Skin of body (tissue), 2 donors: ENCODE measurements around the gene ZBTB49. TPM values are rescaled to one million over a fixed set of nuclear protein-coding genes. Genes with fewer than 3 reads are reported as not detected.

Source experiments
- DNase-seq: peaks from one replicate; lab custom pipeline; 2025; lab: John Stamatoyannopoulos, UW
- total RNA-seq: library from RNA; depleted of rRNA; stranded (reverse); fragments of >200 nt; gene quantifications from one replicate; pipeline ENCODE4 v1.2.3, GENCODE V29; 2014

ZBTB49 gene
- total RNA-seq, 1 donor from 2014 or later = 4.6 TPM

DNA sequence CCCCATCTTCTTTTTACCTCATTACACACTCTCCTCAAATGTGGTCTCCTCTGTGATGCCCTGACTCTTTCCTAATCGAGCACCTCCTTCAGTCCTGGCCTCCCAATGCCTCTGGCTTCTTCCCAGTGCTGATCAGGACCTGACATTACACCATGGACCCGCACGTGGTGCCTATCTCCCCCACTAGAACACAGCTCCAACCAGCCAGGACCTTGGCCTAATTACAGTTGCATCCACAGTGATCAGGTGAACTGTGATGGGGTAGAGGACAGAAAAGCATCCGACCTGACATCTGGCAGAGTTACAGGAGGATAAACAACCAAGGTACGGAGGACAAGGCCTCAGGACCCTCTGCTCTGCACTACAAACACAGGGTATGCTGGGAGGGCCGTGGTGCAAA is 12.5 kb upstream of the ZBTB49 start:
- no peak for DNase-seq

DNA sequence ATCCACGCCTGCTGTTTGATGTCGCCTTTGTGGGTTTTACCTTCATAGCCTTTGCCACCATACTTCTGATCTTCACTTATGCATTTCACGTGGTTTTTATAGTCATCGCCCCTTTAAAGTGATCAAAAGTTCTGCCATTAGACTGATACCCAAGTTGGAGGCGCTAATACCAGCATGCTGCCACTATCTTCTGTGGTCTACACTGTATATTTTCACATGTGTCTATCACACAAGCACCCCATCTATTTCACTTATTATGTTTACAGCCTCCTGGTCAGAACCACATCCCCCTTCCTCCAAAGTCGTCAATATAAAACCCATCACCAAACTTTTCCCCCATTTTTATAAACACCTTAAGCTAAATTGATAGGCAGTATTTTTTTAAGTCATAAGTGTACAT is 8.3 kb upstream of the ZBTB49 start:
- no peak for DNase-seq

DNA sequence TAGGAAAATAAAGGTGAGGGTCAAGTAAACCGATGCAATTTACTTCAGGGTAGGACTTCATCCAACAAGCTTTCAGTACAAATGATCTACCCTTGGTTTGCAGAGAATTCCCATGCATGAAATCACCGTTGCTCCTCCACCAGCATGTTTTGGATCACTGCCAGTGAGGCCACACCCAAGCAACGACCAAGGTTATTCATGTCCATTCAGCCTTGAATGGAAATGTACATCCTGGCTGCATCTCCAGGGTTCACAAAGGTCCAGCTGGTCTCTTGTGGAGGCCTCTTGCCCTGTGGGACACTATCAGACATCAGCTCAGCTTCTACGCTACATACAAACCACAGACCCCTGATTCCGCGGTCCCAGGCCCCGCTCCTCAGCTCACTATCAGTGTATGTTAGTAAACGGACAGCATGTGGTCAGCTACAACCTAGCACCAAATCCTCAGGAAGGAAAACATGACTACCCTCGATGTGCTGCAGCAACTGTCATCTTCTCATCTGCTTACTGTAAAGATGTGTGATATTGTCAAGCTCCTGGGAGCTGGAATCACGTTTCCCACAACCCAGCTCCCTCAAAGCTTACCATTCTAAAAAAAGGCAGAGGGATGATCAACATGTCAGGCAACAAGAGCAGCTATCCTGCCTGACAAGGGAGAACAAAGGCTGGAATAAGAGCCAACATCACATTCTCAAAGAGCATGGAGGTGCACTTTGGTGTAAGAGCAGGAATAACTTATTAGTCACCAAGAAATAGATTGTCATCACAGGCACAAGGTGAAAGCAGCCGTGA is 5.0 kb upstream of the ZBTB49 start:
- DNase-seq = no peak

DNA sequence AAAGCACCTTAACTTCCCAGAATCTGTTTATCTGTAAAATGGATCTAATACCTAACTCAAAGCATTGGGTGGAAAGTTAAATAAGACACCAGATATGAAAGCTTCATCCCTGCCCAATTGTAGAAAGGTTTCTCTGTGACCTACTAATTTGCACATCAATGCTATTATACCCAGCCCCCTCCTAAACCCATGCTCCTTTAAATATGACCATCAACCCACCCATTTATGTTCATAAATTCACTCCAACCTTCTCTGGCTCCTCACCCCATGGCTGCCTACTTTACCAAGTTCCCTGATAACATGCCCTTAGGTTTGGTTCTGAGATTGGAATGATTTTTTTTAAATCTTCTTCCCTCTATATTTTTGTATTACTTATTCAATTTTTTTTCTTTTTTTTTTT is 2.0 kb upstream of the ZBTB49 start:
- DNase-seq = no peak

DNA sequence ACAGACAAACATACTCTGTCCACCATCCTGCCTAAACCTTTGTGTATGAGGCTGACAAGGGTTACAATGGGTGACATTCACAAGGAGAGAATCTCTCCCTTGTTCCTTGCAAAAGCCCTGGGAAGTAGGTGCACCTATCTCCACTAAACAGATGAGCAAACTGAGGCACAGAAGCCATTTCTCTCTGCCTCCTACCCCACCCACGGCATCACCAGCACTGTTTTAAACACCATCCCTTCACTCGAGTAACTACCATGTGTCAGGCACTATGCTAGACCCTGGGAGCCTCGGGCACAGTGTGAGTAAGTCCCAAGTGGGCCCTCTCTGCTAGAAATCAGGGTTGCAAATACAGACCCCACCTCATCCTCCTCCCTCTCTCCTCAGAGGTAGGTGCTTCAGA is 996 bp upstream of the ZBTB49 start:
- no peak for DNase-seq

DNA sequence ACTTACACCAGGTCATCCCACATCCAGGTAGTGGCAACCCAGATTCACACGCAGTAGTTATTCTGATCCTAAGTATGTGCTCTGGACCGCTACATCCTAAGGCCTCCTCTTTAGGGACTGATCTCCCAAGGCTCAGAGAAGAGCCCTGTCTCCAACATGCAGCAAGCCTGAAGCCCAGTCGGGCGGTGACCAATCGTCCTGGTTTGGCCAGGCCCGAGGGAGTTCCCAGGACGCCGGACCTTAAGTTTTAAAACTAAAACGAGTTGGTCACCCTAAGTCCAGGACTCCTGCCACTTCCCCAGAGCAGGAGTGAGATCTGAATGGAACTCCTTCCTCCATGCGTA is 482 bp upstream of the ZBTB49 start:
- no peak for DNase-seq

DNA sequence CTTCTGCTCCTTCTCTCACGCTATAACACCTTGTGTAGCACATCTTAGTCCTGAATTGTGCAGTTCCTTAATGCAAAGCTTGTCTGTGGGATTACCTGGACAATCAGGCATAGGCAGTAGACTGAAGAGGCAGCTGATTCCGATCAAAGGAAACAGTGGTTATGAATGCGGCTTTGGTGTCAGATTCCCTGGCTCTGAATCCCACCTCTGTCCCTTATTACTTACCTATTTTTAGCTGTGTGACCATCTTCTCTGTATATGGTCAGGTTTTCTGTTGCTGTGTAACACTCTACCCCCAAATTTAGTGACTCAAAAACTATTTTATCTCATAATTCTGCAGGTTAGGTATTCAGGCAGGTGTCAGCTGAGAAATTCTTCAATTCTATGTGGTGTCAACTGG is 3.2 kb downstream of the ZBTB49 start:
- no peak for DNase-seq

DNA sequence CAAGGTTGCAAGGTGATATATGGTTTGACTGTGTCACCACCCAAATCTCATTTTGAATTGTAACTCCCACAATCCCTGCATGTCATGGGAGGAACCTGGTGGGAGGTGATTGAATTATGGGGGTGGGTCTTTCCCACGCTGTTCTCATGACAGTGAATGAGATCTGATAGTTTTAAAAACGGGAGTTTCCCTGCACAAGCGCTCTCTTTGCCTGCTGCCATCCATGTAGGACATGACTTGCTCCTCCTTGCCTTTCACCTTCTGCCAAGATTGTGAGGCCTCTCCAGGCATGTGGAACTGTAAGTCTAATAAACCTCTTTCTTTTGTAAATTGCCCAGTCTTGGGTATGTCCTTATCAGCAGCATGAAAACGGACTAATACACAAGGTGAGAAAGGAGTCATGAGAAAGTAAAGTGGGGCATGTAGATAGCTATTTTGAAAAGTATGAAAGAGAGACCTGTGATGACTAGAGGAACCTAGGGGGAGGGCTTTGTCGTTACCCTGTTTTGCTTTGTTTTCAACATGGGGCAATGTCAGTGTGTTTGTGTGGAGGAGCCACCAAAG is 6.3 kb downstream of the ZBTB49 start:
- DNase-seq = no peak

DNA sequence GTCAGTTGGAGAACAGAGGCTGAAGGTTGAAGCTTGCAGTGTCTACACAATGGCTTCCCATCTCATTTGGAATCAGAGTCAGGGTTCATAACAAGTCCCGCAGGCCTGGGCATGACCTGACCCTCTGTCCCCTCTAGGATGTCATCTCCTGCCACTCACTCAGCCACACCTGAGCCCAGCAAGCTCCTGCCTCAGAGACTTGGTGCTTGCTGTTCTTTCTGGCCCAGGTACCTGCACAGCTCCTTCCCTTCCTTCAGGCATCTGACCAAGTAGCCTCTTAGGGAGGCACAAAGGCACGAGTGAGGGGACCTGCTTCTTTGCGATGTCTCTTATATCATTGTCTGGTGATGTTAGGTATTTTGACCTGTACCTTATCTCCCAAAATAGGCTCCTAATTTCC is 9.0 kb downstream of the ZBTB49 start:
- no peak for DNase-seq

DNA sequence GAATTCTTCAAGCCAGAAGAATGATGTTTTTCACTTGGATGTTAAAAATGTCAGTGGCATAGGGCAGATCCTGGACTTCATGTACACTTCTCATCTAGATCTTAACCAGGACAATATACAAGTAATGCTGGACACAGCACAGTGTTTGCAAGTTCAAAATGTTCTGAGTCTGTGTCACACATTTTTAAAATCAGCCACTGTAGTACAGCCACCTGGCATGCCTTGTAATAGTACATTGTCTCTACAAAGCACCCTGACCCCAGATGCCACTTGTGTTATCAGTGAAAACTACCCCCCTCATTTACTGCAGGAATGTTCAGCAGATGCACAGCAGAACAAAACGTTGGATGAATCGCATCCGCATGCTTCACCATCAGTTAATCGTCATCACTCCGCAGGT is 11.9 kb downstream of the ZBTB49 start:
- DNase-seq = no peak

DNA sequence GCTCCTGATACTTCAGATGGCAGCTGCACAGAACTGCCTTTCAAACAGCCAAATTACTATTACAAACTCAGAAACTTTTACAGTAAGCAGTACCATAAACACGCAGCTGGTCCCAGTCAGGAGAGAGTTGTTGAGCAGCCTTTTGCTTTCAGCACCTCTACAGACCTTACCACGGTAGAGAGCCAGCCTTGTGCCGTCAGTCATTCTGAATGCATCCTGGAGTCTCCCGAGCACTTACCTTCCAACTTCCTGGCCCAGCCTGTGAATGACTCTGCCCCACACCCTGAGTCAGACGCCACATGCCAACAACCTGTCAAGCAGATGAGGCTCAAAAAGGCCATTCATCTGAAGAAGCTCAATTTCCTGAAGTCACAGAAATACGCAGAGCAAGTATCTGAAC is 12.4 kb downstream of the ZBTB49 start:
- DNase-seq = no peak

DNA sequence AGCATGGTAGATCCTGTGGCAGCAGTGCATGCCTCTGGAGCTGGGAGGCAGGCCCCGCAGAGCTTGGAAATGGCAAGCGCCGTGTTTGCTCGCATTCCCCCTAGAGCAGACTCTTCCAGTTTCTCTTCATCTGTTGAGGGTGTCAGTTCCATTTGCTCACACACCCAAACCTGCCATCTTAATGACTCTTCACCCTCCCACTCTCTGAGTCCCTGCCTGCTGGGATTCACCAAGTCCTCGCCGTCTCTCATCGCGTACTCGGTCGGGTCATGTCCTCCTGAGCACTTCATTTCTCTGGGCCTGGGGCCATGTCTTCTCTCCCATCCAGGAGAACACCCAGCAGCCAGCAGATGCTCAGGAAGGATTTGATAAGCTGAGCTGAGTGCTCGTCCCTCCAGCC is 16.9 kb downstream of the ZBTB49 start:
- no peak for DNase-seq

DNA sequence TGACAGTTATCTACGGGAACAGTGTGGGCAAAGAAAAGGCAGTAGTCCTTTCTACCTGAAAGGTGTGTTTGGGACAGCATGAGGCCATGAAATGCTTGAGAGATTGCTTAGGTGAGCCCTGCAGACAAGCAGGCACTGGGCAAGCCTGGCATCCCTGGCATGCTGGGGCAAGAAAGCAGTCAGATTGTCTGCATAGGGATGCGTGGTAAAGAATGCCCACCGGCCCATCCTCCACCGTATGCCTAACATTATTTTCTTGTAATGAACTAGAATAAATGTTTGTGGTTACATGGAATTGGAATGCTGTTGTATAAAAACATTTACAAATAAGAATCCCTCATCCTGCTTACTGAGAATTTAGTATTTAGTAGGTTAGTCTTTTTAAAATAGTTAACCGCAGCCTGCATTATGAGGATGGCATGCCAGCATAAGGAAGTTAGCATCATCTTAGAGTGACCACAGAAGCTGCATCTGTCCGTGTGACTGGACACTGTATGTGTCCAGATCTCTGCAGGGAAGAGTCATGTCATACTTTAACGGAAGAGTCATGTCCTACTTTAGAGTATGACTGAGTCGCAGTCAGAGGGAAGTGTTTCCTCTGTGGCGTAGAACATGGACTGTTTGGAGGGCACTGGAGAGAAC is 18.9 kb downstream of the ZBTB49 start:
- no peak for DNase-seq

DNA sequence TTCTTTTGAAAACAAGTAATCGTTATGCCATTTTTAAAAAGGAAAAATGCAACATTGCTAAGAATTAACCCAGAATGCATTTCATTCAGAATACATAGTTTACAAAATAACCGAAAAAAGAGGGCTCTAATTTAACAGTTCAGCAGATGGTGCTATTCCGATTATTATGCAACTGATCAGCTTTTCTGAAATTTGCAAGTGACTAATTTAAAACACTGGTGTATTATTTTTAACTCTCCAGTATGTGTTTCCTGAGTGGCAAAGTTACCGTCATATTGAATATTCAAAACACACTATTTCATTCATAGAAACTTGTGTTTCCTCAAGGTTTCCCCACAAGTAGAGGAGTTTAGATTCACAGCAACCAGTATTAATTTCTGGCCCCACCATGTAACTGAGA is 21.1 kb downstream of the ZBTB49 start:
- no peak for DNase-seq

DNA sequence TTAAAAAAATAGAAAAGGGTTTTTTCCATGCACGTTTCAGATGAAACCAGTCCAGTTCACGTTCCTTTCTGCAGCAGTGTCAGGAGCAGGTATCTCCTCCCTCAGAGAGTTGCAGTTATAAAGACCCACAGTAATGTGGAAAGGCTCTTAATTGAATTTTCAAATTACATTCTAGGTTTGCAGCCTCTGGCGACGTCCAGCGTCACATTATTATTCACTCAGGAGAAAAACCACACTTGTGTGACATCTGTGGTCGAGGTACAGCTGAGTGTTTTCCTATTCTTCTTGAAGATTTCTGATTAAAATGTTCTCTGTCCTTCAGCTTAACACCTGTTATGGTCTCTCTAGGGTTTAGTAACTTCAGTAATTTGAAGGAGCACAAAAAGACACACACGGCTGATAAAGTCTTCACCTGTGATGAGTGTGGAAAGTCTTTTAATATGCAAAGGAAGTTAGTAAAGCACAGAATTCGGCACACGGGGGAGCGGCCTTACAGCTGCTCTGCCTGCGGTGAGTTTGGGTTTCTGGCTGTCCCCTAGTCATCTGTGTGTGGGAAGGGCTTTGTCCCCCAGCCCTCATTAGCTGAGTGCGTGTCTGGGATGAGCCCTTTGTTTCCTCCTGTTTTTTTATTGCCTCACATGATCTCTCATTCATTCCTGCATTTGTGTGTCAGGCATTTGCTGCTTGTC is 25.6 kb downstream of the ZBTB49 start:
- no peak for DNase-seq

DNA sequence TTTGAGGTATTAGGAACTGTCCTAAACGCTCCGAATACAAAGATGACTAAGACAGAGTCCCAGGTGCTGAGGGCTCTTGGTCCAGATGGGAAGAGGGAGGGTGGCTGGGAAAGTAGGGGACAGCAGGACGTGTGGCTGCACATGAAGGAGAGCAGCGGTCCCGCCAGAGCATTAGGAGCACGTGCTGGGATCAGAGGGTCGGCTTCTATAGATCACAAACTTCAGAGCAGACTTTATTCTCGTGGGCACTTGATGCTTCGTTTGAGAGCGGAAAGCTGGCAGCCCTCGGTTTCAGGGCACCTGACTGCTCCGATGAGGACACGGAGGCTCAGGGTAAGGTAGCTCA is 26.1 kb downstream of the ZBTB49 start:
- no peak for DNase-seq

DNA sequence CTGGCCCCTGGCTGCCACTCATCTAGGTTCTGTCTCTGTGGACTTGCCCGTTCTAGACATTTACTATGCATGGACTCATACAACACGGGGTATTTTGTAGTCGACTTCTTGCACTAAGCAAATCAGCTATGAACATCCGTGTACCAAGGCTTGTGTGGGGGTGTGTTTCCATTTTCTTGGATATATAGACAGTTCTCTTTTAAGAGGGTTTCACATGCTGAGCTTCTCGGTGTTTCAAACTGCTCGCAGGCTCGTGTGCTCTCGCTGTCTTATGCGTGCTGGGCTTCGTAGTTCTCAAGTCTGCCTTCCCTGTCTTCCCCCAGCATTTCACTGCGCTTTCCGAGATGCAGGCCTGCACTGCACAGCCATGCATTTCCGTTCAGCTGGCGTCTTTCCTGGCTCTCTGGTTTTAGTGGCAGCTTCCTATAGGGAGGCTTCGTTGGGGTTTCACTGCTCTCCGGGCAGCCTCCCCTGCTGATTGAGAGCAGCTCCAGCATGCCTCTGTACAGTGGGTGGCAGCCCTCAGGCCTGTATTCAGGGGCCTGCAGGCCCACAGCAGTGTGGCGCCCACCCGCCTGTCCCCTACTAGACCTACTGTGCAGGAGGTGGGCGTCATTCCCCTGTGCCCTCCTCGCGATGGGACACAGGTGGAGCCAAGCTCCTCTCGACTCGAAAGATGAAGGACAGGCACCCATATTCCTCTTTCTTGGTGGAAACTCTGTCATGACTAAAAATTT is 27.6 kb downstream of the ZBTB49 start:
- DNase-seq = no peak

DNA sequence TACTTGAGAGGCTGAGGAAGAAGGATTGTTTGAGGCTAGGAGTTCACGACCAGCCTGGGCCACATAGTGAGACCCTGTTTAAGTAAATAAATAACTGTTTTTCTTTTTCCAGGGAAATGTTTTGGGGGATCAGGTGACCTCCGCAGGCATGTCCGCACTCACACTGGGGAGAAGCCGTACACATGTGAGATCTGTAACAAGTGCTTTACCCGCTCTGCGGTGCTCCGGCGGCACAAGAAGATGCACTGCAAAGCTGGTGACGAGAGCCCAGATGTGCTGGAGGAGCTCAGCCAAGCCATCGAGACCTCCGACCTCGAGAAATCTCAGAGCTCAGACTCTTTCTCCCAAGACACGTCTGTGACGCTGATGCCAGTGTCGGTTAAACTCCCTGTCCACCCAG is 30.5 kb downstream of the ZBTB49 start:
- DNase-seq = no peak

DNA sequence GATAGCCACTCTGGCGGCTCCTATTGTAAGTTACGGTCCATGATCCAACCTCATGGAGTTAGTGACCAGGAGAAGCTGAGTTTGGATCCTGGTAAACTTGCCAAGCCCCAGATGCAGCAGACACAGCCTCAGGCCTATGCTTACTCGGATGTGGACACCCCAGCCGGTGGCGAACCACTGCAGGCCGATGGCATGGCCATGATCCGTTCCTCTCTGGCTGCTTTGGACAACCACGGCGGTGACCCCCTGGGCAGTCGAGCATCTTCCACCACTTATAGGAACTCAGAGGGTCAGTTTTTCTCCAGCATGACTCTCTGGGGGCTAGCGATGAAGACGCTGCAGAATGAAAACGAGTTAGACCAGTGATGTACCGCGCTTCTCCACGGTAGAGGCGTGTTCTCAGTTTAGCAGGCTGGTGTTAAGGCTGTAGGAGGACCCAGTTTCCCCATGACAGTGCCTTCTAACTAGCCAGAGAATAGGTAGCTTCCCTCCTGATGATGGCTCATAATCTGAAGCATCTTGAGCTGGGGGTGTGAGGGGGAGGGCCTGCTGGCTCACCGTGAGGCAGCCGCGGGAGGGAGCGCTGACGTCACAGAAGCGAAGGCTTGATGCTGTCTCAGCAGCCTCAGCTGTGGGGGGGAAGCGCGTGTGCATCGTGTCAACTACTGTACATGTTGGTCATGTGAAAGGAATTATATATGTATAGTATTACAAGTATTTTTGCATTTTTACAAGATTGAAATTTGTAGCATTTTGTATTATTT is 31.1 kb downstream of the ZBTB49 start:
- DNase-seq = no peak

DNA sequence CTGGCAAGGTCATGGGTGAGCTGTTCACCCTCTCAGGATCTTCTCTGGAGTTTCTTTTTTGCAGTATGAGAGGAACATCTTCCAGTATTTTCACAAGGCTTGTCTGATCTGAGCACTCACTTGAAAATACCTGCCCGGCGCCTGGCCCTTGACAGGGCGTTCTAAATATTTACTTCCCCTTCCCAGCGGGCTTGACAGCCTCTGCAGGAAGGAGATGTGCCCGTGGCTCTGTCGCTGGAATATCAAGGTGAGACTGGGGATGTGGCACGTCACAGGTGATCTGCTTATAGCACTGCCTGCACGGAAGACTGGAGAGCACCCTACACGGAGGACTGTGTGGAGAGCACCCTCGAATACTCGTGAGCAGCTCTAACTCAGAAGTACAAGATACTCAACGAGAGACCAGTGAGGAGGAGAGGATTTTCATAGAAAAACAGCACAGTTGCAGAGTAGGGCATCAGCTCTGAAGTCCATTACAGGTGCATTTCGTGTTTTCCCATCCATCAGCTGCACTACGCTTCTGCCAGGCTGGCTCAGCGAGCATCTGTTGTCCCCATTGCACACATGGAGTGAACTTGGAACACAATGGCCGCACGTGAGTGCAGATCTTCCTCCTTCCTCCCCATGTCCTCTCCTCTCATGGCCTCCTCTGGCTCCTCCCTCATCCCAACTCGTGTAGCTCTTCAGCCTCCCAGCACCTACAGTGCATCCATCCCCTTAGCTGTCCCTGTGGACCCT is 32.1 kb downstream of the ZBTB49 start:
- no peak for DNase-seq
